A673 (cell line): Measurements from ENCODE around the gene SLC1A4. TPM values are rescaled to one million over a fixed set of nuclear protein-coding genes. Genes with fewer than 3 reads are reported as not detected.

Experiments
- BruUV-seq: library from RNA; stranded (reverse); fragments of 400-500 nt; replicated peaks from 2 replicates; lab custom pipeline; 2021; lab: Mats Ljungman, UMichigan
- CTCF ChIA-PET: fragments of 300-600 bp; sonication (Branson Sonifier 250); formaldehyde crosslinking; loops from one replicate; lab custom pipeline; 2022; ENCODE audit warnings: antibody characterized with exemption; lab: Charles Lee
- POLR2A ChIA-PET: fragments of 300-600 bp; sonication (Branson Sonifier 250); formaldehyde crosslinking; loops from one replicate; lab custom pipeline; 2022; ENCODE audit warnings: antibody characterized with exemption; ENCODE audit not compliant: low non-redundant PET; lab: Charles Lee
- DNase-seq: peaks from one replicate; pipeline ENCODE4 v3.0.0-alpha.2; 2015; ENCODE audit warnings: low spot score
- H3K27ac ChIP-seq: fragments of 200-600 bp; sonication (generic); 2 replicates; pipeline ENCODE4 v1.5.1; 2016; ENCODE audit warnings: mixed run types, low read depth, mild to moderate bottlenecking, mixed read lengths, antibody characterized with exemption, low read length; ENCODE audit not compliant: poor library complexity, severe bottlenecking
- H3K27me3 ChIP-seq: fragments of 200-600 bp; sonication (generic); replicated peaks from 2 replicates; pipeline ENCODE4 v1.6.1; 2017; ENCODE audit warnings: mixed run types, low read depth, mild to moderate bottlenecking, mixed read lengths, antibody characterized with exemption, low read length; ENCODE audit not compliant: insufficient read depth, poor library complexity
- H3K36me3 ChIP-seq: fragments of 200-600 bp; sonication (generic); 2 replicates; pipeline ENCODE4 v1.6.1; 2016; ENCODE audit warnings: mixed run types, mild to moderate bottlenecking, mixed read lengths, antibody characterized with exemption, low read length; ENCODE audit not compliant: insufficient read depth, poor library complexity, severe bottlenecking
- H3K4me1 ChIP-seq: fragments of 200-600 bp; sonication (generic); 2 replicates; pipeline ENCODE4 v1.6.1; 2017; ENCODE audit warnings: mixed run types, mild to moderate bottlenecking, mixed read lengths, antibody characterized with exemption, low read length; ENCODE audit not compliant: insufficient read depth, poor library complexity, severe bottlenecking
- H3K4me3 ChIP-seq: fragments of 200-600 bp; sonication (generic); 2 replicates; pipeline ENCODE4 v1.5.1; 2016; ENCODE audit warnings: low read depth, mixed run types, mild to moderate bottlenecking, mixed read lengths, low read length; ENCODE audit not compliant: poor library complexity, severe bottlenecking
- H3K9me3 ChIP-seq: fragments of 200-600 bp; sonication (generic); 2 replicates; pipeline ENCODE4 v1.6.1; 2016; ENCODE audit warnings: mixed run types, low read depth, mild to moderate bottlenecking, mixed read lengths, antibody characterized with exemption, low read length; ENCODE audit not compliant: poor library complexity, severe bottlenecking
- EZH2 ChIP-seq: fragments of 200-600 bp; sonication (generic); IDR thresholded peaks from 2 replicates; pipeline ENCODE4 v1.6.1; 2017; ENCODE audit warnings: borderline replicate concordance, low read depth, mild to moderate bottlenecking, mixed read lengths, antibody characterized with exemption, low read length; ENCODE audit not compliant: poor library complexity, severe bottlenecking
- intact Hi-C: fragments of 100-400 bp; cut with micrococcal nuclease; formaldehyde crosslinking; loops from one replicate; pipeline ENCODE4 v1.10.0; 2022; ENCODE audit not compliant: unreplicated experiment
- total RNA-seq: library from RNA; stranded (reverse); gene quantifications from 2 replicates; pipeline ENCODE4 v1.2.3, GENCODE V29; 2021
- TF ChIP-seq, protein P1 (sequence below): fragments of 300-800, 200-600 bp; sonication (generic); conservative IDR thresholded peaks from 2 replicates; pipeline ENCODE4 v1.5.1; 2017; ENCODE audit warnings: low read depth, mild to moderate bottlenecking, antibody characterized with exemption, low read length, moderate library complexity, mixed read lengths

The SLC1A4 gene
- total RNA-seq, 1 experiment from 2014 or later = 78.1 TPM

DNA sequence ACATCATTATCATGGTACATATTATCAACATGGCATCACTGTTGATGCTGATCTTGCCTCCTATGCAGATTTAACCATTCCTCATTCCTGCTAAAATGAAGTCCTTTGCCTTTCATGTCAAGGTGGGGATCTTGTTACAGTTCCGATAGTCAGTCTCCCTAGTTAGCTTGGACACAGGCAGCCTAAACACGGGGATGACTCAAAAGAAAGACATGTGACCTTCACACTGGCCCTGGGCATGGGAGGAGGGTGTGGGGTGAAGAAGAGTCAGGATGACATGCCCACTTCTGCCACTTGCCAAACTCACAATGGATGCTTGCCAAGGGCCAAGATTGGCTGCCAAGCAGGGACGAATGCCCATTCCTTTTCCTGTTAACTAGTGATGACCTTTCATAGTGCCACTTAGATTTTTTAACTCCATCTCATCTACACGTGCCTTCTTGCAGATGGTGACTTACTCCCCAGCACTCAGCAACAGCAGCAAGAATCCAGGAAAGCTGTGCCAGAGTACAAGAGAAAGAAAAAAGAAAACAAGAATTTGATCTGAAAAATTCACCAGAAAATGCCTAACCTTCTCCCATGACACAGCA lies 13.9 kb upstream of the SLC1A4 start:
- CTCF ChIA-PET = no interaction called here

DNA sequence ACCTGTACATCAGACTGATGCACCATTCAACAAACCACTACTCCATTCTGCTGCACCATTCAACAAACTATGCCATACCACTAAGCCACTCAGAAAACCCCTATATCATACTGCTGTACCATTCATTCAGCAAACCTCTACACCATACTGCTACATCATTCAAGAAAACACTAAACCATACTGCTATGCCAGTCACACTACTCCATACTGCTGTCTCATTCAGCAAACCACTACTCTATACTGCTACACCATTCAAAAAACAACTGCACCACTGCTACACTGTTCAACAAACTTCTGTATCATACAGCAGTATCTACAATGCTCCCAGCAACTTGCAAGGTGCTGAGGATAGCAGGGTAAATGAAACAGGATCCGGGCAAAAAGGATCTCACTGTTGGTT lies 12.9 kb upstream of the SLC1A4 start:
- intact Hi-C loops = no loop called here
- ChIA-PET POLR2A (no interaction called here), CTCF (no interaction called here)
- DNase-seq = no peak
- Histone ChIP-seq H3K36me3 (no peaks in the 10 kb centered on the region), H3K27ac (no peak overlapping the region), H3K4me1 (no peaks in the 10 kb centered on the region), H3K27me3 (no peaks in the 10 kb centered on the region), H3K9me3 (no peaks in the 10 kb centered on the region), H3K4me3 (no peak overlapping the region)
- TF ChIP-seq, protein P1, sequence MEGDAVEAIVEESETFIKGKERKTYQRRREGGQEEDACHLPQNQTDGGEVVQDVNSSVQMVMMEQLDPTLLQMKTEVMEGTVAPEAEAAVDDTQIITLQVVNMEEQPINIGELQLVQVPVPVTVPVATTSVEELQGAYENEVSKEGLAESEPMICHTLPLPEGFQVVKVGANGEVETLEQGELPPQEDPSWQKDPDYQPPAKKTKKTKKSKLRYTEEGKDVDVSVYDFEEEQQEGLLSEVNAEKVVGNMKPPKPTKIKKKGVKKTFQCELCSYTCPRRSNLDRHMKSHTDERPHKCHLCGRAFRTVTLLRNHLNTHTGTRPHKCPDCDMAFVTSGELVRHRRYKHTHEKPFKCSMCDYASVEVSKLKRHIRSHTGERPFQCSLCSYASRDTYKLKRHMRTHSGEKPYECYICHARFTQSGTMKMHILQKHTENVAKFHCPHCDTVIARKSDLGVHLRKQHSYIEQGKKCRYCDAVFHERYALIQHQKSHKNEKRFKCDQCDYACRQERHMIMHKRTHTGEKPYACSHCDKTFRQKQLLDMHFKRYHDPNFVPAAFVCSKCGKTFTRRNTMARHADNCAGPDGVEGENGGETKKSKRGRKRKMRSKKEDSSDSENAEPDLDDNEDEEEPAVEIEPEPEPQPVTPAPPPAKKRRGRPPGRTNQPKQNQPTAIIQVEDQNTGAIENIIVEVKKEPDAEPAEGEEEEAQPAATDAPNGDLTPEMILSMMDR = no peak
- TF ChIP-seq EZH2 = no peak
- no TSS peak for BruUV-seq

More for the DNA sequence above, 13.9 kb upstream of the SLC1A4 start:
- no peak overlapping the region for H3K4me3 ChIP-seq
- TF ChIP-seq, protein P1 = no peak
- no peak for TF ChIP-seq EZH2
- intact Hi-C loops = no loop called here
- no peaks in the 10 kb centered on the region for H3K36me3 ChIP-seq
- no peak overlapping the region for H3K27ac ChIP-seq
- DNase-seq = no peak
- POLR2A ChIA-PET = no interaction called here
- no TSS peak for BruUV-seq
- H3K27me3 ChIP-seq = no peaks in the 10 kb centered on the region
- H3K9me3 ChIP-seq = no peaks in the 10 kb centered on the region
- no peaks in the 10 kb centered on the region for H3K4me1 ChIP-seq

DNA sequence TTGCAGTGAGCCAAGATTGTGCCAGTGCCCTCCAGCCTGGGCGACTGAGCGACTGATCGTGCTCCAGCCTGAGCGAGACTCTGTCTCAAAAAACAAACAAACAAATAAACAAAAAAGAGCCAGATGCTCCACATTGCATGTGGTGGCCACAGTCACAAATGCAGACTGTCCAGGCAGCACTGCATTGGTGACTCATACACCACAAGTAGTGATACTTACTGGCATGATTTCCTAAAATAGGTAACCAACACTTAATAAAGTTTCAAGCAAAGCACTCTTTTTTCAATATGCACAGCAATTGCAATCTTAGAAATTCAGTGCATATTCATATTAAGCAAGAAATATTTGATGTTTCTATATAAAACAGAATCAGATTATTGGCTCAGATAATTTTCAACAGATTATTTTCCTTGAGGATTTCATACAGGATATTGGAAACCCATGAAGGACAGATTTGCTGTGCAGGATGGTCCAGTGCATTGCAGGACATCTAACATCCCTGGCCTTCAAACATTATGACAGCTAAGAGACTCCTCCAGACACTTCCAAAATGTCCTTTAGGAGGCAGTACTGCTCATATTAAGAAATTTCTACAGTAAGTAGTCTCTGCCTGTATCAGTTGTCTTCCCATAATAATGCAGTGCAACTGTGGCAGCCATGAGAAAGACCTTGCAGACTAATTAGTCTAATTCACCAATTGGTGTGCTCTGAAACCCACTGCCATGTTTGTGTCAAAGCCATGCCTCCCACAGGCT lies 10.5 kb upstream of the SLC1A4 start:
- Histone ChIP-seq H3K4me3 (no peak overlapping the region), H3K27me3 (no peaks in the 10 kb centered on the region), H3K9me3 (no peaks in the 10 kb centered on the region), H3K4me1 (no peaks in the 10 kb centered on the region), H3K36me3 (no peaks in the 10 kb centered on the region), H3K27ac (no peak overlapping the region)
- ChIA-PET CTCF (interaction anchor here (0.6 kb wide), 2 partner anchors 138 to 214 kb away, joined by 3 to 4 read pairs; no protein-coding TSS in a partner anchor), POLR2A (no interaction called here)
- intact Hi-C loops = no loop called here
- TF ChIP-seq EZH2 = no peak
- TF ChIP-seq, protein P1 = peak; percentile 54
- peak; percentile 37 for DNase-seq
- BruUV-seq = no TSS peak
